Endothelial cell of umbilical vein (primary cell): ENCODE results near the gene DMXL1. TPM values are rescaled to one million over a fixed set of nuclear protein-coding genes. Genes with fewer than 3 reads are reported as not detected.

Source experiments
- BruUV-seq: library from RNA; stranded (reverse); fragments of 400-500 nt; replicated peaks from 2 replicates; lab custom pipeline; 2021; lab: Mats Ljungman, UMichigan
- CTCF ChIA-PET: fragments of 300-600, 350-600 bp; sonication (Branson Sonifier 250); formaldehyde crosslinking; loops from one replicate; lab custom pipeline; 2021; ENCODE audit warnings: antibody characterized with exemption, inconsistent platforms; lab: Charles Lee
- POLR2A ChIA-PET: fragments of 300-600, 350-600 bp; sonication (Branson Sonifier 250); formaldehyde crosslinking; loops from one replicate; lab custom pipeline; 2021; ENCODE audit warnings: antibody characterized with exemption, inconsistent platforms; lab: Charles Lee
- DNase-seq: peaks from one replicate; pipeline ENCODE4 v3.0.0-alpha.2; 2011; ENCODE audit warnings: low read depth, low spot score
- FAIRE-seq: peaks from 2 replicates; lab custom pipeline; 2011; peaks lifted over from hg19 to GRCh38; lab: Jason Lieb, UNC
- H2AFZ ChIP-seq: 2 replicates; pipeline ENCODE4 v1.6.0; 2012; ENCODE audit warnings: low read depth, low read length, control low read depth, inconsistent platforms
- H3K27ac ChIP-seq: 2 replicates; pipeline ENCODE4 v1.5.1; 2011; ENCODE audit warnings: low read depth, mild to moderate bottlenecking, control low read depth, low read length, moderate library complexity; ENCODE audit not compliant: insufficient read depth
- H3K27me3 ChIP-seq, 2 experiments: 2 replicates each; pipeline versions ENCODE4 v1.6.0 to v1.6.1; 2011; ENCODE audit warnings: low read length in 2 of 2, mixed read lengths in 1 of 2; ENCODE audit not compliant: control insufficient read depth in 2 of 2, insufficient read depth in 2 of 2
- H3K36me3 ChIP-seq, 2 experiments: 2 replicates in 1 of 2; 3 replicates in 1 of 2; pipeline ENCODE4 v1.5.1; 2011; ENCODE audit warnings: low read length in 2 of 2, mild to moderate bottlenecking in 1 of 2, moderate library complexity in 1 of 2; ENCODE audit not compliant: control insufficient read depth in 2 of 2, insufficient read depth in 2 of 2; ENCODE audit errors: extremely low read depth in 1 of 2
- H3K4me1 ChIP-seq: 3 replicates; pipeline ENCODE4 v1.5.1; 2011; ENCODE audit warnings: mild to moderate bottlenecking, low read length; ENCODE audit not compliant: control insufficient read depth, insufficient read depth; ENCODE audit errors: extremely low read depth
- H3K4me2 ChIP-seq: 2 replicates; pipeline ENCODE4 v1.6.1; 2011; ENCODE audit warnings: low read length, control low read depth, mixed read lengths; ENCODE audit not compliant: insufficient read depth
- H3K4me3 ChIP-seq, 3 experiments: fragments of 200-600 bp in 1 of 3; sonication (generic), shearing (Covaris generic) in 1 of 3; replicated peaks in 1 of 3; 2 replicates each; pipeline ENCODE4 v1.5.1; 2011 to 2016; ENCODE audit warnings: control low read depth in 3 of 3, low read length in 3 of 3, mild to moderate bottlenecking in 2 of 3, inconsistent platforms in 1 of 3, low read depth in 1 of 3, moderate library complexity in 1 of 3; ENCODE audit not compliant: insufficient read depth in 1 of 3
- H3K79me2 ChIP-seq: 2 replicates; pipeline ENCODE4 v1.6.0; 2012; ENCODE audit warnings: low read length, inconsistent platforms; ENCODE audit not compliant: control insufficient read depth, insufficient read depth
- H3K9ac ChIP-seq: replicated peaks from 2 replicates; pipeline ENCODE3; 2011; ENCODE audit warnings: low read length, control low read depth; ENCODE audit not compliant: insufficient read depth; ENCODE audit errors: extremely low read depth
- H3K9me1 ChIP-seq: replicated peaks from 3 replicates; pipeline ENCODE4 v1.6.0; 2011; ENCODE audit warnings: mild to moderate bottlenecking, low read length; ENCODE audit not compliant: control insufficient read depth, insufficient read depth; ENCODE audit errors: extremely low read depth
- H3K9me3 ChIP-seq: replicated peaks from 2 replicates; pipeline ENCODE4 v1.5.1; 2012; ENCODE audit warnings: low read length, inconsistent platforms; ENCODE audit not compliant: control insufficient read depth, insufficient read depth
- H4K20me1 ChIP-seq: replicated peaks from 2 replicates; pipeline ENCODE3; 2011; ENCODE audit warnings: mild to moderate bottlenecking, low read length; ENCODE audit not compliant: control insufficient read depth, insufficient read depth; ENCODE audit errors: extremely low read depth
- CTCF ChIP-seq, 2 donors: IDR thresholded peaks; 1 replicate in 1 of 2; 2 replicates in 1 of 2; pipeline ENCODE4 v1.5.1; 2011; ENCODE audit warnings: low read length in 2 of 2, mild to moderate bottlenecking in 2 of 2, moderate library complexity in 2 of 2, control low read depth in 1 of 2, inconsistent platforms in 1 of 2, low read depth in 1 of 2; ENCODE audit not compliant: insufficient read depth in 1 of 2; ENCODE audit errors: extremely low read depth in 1 of 2
- EZH2 ChIP-seq: IDR thresholded peaks from 2 replicates; pipeline ENCODE4 v1.6.1; 2012; ENCODE audit warnings: borderline replicate concordance, low read depth, mild to moderate bottlenecking, moderate library complexity, low read length, inconsistent platforms; ENCODE audit not compliant: severe bottlenecking
- FOS ChIP-seq: IDR thresholded peaks from 2 replicates; pipeline ENCODE4 v1.6.1; 2011; ENCODE audit warnings: mild to moderate bottlenecking, low read length, moderate library complexity, borderline replicate concordance; ENCODE audit not compliant: insufficient read depth
- GATA2 ChIP-seq: IDR thresholded peaks from 2 replicates; pipeline ENCODE4 v1.7.0; 2011; ENCODE audit warnings: low read depth, mild to moderate bottlenecking, moderate library complexity, mixed read lengths, low read length; ENCODE audit not compliant: insufficient read length, insufficient read depth
- JUN ChIP-seq: IDR thresholded peaks from 2 replicates; pipeline ENCODE4 v1.6.1; 2011; ENCODE audit warnings: borderline replicate concordance, low read depth; ENCODE audit not compliant: insufficient read length, insufficient read depth
- MYC ChIP-seq: IDR thresholded peaks from one replicate; pipeline ENCODE4 v1.6.1; 2011; ENCODE audit warnings: mild to moderate bottlenecking, low read depth, low read length
- POLR2A ChIP-seq: IDR thresholded peaks from 2 replicates; pipeline ENCODE4 v1.6.1; 2012; ENCODE audit warnings: low read depth, mild to moderate bottlenecking, control low read depth, low read length
- POLR2AphosphoS5 ChIP-seq: IDR thresholded peaks from 2 replicates; pipeline ENCODE4 v1.6.1; 2012; ENCODE audit warnings: low read depth, mild to moderate bottlenecking, control low read depth, low read length, moderate library complexity; ENCODE audit not compliant: insufficient read depth
- dilution Hi-C: fragments of 300-500 bp; cut with MboI; formaldehyde crosslinking; loops from one replicate; pipeline ENCODE4 v1.15.0; 2019; ENCODE audit warnings: low sequenced_read_pairs; ENCODE audit not compliant: extremely low pct_ligation_motif_present
- intact Hi-C: fragments of 100-400 bp; cut with micrococcal nuclease; formaldehyde crosslinking; loops from one replicate; pipeline ENCODE4 v1.10.0; 2022
- polyA plus RNA-seq, 4 experiments: library from polyadenylated mRNA; depleted of rRNA in 3 of 4; stranded (reverse) in 3 of 4; unstranded in 1 of 4; fragments of >200 nt; gene quantifications; 2 replicates each; pipeline versions ENCODE4 v1.2.1 to v1.2.3, GENCODE V29; 2011 to 2012; ENCODE audit warnings: missing spikeins in 1 of 4
- total RNA-seq: library from RNA; stranded (reverse); gene quantifications from 2 replicates; pipeline ENCODE4 v1.2.3, GENCODE V29; 2021
- TF ChIP-seq, protein P1 (sequence below): IDR thresholded peaks from 2 replicates; pipeline ENCODE4 v1.6.1; 2011; ENCODE audit not compliant: insufficient read depth, insufficient read length

Gene DMXL1
- total and polyA plus RNA-seq, 2 donors (not counting 3 experiments of a cell fraction or from before 2014, with no cell fraction given) = 5.4 to 24.7 TPM

- TF ChIP-seq CTCF (IDR thresholded peaks at IDR 0.05; ENCODE audit: extremely low read depth in 1 of 2, insufficient read depth in 1 of 2, low read depth in 1 of 2, low read length in 2 of 2) (no peak), FOS (no peak), POLR2A (no peak), EZH2 (no peak), MYC (no peak), POLR2AphosphoS5 (no peak), GATA2 (no peak), JUN (no peak)
- TF ChIP-seq, protein P1, sequence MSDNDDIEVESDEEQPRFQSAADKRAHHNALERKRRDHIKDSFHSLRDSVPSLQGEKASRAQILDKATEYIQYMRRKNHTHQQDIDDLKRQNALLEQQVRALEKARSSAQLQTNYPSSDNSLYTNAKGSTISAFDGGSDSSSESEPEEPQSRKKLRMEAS = no peak
- no peak for FAIRE-seq
- H3K79me2 ChIP-seq = no peaks in the 10 kb centered on the region
- no peak overlapping the region for H3K27ac ChIP-seq
- no TSS peak for BruUV-seq
- ChIA-PET POLR2A (no interaction called here), CTCF (interaction anchor here (0.6 to 5.7 kb wide), 24 partner anchors 8 to 414 kb away, joined by 3 to 153 read pairs (median 4); partner anchors contain the start of genes DMXL1 and DTWD2)
- no peak overlapping the region for H2AFZ ChIP-seq
- H3K9me1 ChIP-seq = no peaks in the 10 kb centered on the region
- no peaks in the 10 kb centered on the region for H4K20me1 ChIP-seq
- H3K4me2 ChIP-seq = no peak overlapping the region
- no peaks in the 10 kb centered on the region for H3K9me3 ChIP-seq
- no peak overlapping the region for H3K4me3 ChIP-seq
- H3K4me1 ChIP-seq = no peaks in the 10 kb centered on the region
- H3K27me3 ChIP-seq = no peaks in the 10 kb centered on the region
- dilution Hi-C loops = no loop called here
- no peak overlapping the region for H3K9ac ChIP-seq
- DNase-seq = no peak
- intact Hi-C loops = no loop called here
- no peaks in the 10 kb centered on the region for H3K36me3 ChIP-seq
Observed at GRCh38 chr5:119021149-119021732, 49.6 kb upstream of the DMXL1 start.
